Fibroblast of the aortic adventitia (primary cell): ENCODE measurements around the gene PPM1H. TPM values are rescaled to one million over a fixed set of nuclear protein-coding genes. Genes with fewer than 3 reads are reported as not detected.
"Not testable (repeated sequence)": the region's sequence is repeated elsewhere in the genome, so short reads cannot be mapped to it uniquely, and the experiment has no call there.

ENCODE experiments used
- DNase-seq: peaks from one replicate; pipeline ENCODE4 v3.0.0-alpha.2; 2010; ENCODE audit warnings: low read depth
- H3K4me3 ChIP-seq: 2 replicates; pipeline ENCODE4 v1.5.1; 2011; ENCODE audit warnings: low read depth, mild to moderate bottlenecking, control low read depth, low read length, moderate library complexity
- CTCF ChIP-seq: IDR thresholded peaks from 2 replicates; pipeline ENCODE4 v1.5.1; 2011; ENCODE audit warnings: mild to moderate bottlenecking, low read length, control low read depth, inconsistent platforms; ENCODE audit not compliant: insufficient read depth
- total RNA-seq: library from RNA; depleted of rRNA; stranded (reverse); fragments of >200 nt; gene quantifications from 2 replicates; pipeline ENCODE4 v1.2.3, GENCODE V29; 2012; ENCODE audit warnings: low replicate concordance

The PPM1H gene
- total RNA-seq, 1 donor: 1.3 TPM

DNA sequence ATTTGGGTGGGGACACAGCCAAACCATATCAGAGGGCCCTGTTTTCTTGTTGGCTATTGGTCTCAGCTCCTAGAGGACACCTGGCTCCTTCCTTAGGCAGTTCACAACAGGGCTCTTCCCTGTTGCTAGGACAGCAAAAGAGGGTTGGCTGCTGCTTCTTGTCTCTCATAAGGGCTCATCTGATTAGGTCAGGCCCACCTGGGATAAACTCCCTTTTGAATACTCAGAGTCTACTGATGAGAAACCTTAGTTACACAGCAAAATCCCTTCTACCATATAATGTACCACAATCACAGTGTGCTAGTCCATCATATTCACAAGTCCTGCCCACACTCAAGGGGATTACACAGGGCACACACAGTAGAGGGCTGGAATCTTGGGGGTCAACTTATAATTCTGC lies 49.7 kb downstream of the PPM1H start:
- DNase-seq: no peak
- no peak for TF ChIP-seq CTCF
- H3K4me3 ChIP-seq: no peak overlapping the region

DNA sequence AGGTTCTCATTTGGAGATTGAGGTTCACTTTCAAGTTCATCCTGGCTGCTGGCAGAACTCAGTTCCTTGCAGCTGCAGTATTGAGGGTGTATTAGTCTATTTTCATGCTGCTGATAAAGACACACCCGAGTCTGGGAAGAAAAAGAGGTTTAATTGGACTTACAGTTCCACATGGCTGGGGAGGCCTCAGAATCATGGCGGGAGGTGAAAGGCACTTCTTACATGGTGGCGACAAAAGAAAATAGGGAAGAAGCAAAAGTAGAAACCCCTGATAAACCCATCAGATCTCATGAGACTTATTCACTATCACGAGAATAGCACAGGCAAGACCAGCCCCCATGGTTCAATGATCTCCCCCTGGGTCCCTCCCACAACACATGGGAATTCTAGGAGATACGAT lies 50.1 kb downstream of the PPM1H start:
- not testable (repeated sequence) for DNase-seq

DNA sequence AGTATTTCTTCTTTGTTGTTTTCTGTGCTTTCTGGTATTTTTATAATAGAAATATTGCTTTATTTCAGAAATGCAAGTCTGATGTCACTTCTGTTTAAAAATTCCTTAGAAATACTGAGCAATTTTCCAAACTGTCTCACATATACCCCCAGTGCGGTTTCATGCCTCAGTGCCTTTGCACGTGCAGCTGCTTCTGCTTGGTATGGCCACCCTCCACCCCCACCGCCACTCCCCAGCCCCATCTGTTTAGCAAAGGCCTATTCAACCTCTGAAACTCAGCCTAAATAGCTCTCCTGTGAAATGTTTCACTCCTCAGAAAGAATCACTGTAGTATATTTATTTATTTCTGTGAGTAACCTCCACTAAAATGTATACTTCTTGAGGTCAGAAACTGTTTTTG lies 52.3 kb downstream of the PPM1H start:
- DNase-seq: no peak
- no peak for TF ChIP-seq CTCF
- no peak overlapping the region for H3K4me3 ChIP-seq

More for the DNA sequence above, 50.1 kb downstream of the PPM1H start:
- not testable (repeated sequence) for H3K4me3 ChIP-seq

DNA sequence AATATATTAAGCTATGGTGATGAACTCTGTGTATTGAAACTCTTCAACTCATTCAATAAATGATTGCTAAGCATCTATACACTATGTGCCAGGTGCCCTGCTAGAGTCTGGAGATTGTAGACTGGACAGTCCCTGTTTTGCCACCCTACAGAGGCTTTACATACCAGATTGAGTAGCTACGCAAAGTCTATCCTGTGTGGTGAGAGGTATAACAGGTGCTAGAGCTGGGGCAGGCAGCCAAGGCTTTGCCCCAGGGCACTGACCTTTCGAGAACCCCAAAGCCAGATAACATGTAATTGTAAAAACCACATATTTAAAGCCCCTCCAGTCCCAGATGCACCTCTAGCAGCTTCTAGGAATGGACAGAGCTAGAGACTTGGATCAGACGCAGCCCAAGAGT lies 52.8 kb downstream of the PPM1H start:
- H3K4me3 ChIP-seq: no peak overlapping the region
- no peak for TF ChIP-seq CTCF
- no peak for DNase-seq

DNA sequence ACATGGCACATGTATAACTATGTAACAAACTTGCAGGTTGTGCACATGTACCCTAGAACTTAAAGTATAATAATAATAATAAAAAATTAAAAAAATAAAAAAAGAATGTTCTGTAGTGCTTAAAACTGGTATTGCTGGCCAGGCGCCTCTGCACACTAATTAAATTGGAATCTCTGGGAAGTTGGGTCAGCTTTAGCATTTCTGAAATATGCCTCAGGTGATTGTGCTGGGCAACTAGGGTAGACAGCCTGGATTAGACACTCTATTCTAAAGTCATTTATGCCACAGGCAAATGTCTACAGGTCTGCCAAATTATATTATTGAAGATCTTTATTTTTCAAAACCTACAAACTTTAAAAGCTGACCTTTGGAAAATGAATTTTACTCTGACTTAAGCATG lies 55.3 kb downstream of the PPM1H start:
- no peak for DNase-seq
- H3K4me3 ChIP-seq: no peak overlapping the region
- TF ChIP-seq CTCF: no peak

DNA sequence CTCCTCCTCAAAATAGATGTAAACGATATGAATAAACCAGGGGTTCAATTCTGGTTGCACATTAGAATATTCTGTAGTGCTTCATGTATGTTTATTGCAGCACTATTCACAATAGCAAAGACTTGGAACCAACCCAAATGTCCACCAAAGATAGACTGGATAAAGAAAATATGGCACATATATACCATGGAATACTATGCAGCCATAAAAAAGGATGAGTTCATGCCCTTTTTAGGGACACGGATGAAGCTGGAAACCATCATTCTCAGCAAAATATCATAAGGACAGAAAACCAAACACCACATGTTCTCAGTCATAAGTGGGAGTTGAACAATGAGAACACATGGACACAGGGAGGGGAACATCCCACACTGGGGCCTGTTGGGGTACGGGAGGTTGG lies 55.7 kb downstream of the PPM1H start:
- H3K4me3 ChIP-seq, DNase-seq: not testable (repeated sequence)

GRCh38 chr12:62878211-62878610 lies 56.7 kb downstream of the PPM1H start:
- no peak for DNase-seq
- TF ChIP-seq CTCF: no peak
- H3K4me3 ChIP-seq: no peak overlapping the region

DNA sequence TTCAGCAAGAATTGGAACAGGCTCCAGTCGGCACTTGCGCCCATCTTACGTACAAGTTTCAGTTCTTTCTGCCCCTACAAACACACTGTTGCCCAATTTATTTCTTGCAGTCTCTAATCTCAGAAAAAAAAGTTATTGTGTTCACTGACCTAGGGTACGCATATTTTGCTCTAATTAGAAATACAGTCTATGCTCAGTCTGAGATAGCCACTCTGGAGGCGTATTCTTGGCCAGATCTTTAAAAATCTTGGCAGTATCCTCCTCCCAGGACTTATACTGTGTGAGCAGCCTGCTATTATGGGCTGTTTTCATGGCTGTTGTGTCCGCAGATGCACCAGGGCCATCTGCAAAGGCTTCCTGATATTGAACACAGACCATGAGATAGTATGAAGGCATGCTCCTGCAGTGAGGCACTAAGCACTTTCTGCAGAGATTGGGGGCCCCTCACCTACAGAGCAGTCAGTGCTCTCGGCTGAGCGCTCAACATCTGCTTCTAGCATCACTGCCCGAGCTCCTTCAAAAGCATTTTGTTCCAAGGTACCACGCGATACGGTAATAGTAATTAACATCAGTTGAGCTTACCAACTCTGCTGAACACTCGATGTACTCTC lies 57.9 kb downstream of the PPM1H start:
- TF ChIP-seq CTCF: no peak

More for the DNA sequence above, 57.9 kb downstream of the PPM1H start:
- no peak overlapping the region for H3K4me3 ChIP-seq
- peak; percentile 31 for DNase-seq
